ENCODE measurements around the gene UBE2G2.
A peak's percentile ranks its signal among the peaks of the same experiment; 100 is the strongest.

Gene UBE2G2, protein sequence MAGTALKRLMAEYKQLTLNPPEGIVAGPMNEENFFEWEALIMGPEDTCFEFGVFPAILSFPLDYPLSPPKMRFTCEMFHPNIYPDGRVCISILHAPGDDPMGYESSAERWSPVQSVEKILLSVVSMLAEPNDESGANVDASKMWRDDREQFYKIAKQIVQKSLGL

GRCh38 chr21:44801468-44802395 lies at the start of gene UBE2G2:
Gene UBE2G2, minus strand, starts transcription at chr21:44801820. Its CDS starts 72 bp downstream, at chr21:44801748.
- peak; percentile 79 to 83 for DNase-seq (ENCODE audit: low read depth in 2 of 2)

GRCh38 chr21:44850905-44851657 lies 49.5 kb upstream of the UBE2G2 start:
- DNase-seq (ENCODE audit: low read depth in 2 of 2), result no peak

DNA sequence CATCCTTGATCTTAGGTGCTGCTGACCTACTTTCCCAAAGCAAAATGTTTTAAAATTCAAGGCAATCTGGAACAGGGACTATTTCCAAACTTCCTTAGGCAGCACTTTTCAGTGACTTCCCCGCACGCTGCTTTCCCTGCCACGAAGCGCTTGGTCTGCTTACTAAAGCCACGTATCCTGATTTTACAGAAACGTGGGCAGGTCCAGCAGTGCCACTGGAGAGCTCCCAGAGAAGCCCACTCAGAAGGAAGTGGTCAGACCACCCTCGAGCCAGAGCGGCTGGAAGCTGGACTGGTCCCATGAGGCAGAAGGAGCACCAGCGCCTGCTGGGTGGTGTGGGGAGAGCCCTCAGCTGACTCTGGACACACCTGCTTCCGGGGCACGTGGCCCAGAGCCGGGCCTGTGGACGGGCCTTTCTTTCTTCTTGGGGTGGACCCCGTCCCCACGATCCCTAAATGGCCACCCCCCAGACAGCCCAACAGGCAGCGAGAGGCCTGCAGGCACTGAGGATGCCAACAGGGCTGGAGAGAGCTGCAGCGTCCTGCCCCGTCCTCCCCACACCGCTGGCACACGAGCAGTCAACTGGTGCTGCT lies 48.7 kb upstream of the UBE2G2 start:
- DNase-seq (ENCODE audit: low read depth in 2 of 2), result no peak

GRCh38 chr21:44849616-44850130 lies 48.1 kb upstream of the UBE2G2 start:
- DNase-seq (ENCODE audit: low read depth in 2 of 2), result no peak

- no peak for DNase-seq (ENCODE audit: low read depth in 2 of 2)
Observed at GRCh38 chr21:44848821-44849521, 47.4 kb upstream of the UBE2G2 start.

DNA sequence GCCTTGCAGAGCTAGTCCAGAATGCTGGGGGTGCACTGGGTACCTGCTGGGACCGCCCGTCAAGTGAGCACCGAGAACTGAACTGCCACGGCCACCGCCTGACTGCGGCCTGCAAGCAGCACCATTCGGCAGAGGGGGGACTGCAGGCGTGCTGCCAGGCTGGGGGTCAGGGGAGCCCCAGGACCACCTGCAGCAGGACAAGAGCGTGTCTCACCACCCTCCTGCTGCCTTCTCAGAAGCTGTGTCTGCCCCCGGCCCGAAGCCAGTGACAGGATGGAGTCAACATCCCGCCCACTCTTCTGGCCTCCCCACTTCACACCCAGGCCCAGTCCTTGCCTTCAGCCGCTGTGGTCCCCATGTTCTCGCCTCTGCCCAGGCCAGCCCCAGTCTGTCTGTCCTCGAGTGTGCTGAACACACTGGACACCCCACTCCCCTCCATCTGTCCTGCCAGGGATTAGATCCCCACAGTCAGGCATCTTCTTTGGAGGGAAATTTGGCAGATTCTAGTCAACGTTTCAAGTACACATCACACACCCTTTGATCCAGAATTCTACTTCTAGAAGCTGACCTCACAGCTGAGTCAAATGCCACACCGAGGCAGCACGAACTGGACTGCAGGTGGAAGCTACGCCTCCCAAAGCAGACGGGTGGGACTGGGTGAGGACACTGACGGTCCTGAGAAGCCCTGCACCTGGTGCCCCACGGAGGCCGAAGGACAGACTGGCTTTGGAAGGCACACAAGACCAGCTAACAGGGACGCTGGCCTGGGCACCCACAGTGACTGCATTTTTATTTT lies 45.8 kb upstream of the UBE2G2 start:
- no peak for DNase-seq (ENCODE audit: low read depth in 2 of 2)

DNA sequence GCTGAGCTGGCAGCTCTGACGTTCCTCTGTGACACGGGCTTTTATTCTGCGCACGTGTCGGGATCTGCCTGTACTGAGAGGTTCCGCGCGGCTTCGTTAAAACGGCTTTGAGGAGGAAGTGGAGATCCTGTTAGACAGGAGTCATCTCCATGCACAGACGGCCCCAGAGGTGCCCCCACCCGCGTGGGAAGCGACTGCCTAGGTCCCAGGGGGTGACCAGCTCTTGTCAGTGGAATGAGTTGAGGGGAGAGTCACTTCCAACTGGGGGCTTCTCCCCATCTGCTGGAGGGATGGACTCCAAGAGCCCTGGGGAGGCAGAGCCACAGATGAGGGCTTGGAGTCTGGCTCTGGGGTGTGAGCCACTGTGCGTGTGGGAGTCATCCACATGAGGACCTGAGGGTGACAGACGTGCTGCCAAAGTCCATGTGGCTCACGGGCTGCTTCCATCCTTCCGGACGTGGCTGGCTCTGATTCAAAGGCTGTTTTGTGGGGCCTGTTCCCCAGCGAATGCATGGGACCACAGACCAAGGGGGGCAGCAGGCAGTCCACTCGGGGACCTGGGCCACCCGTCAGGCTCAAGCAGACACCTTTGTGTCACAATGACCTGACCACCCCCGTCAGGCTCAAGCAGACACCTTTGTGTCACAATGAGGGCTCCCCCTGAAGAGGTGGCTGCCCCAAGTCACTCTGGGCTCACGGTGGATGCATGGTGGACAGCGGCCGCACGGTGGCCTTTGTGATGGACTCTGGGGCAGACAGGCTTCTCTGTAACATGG lies 45.1 kb upstream of the UBE2G2 start:
- DNase-seq (ENCODE audit: low read depth in 2 of 2), result peak in 1 of 2 donors; percentile 32

GRCh38 chr21:44846224-44846484 lies 44.5 kb upstream of the UBE2G2 start:
- DNase-seq (ENCODE audit: low read depth in 2 of 2), result no peak

GRCh38 chr21:44845418-44846223 lies 44.0 kb upstream of the UBE2G2 start:
- DNase-seq (ENCODE audit: low read depth in 2 of 2), result peak; percentile 52 to 66

- no peak for DNase-seq (ENCODE audit: low read depth in 2 of 2)
Observed at GRCh38 chr21:44844256-44844655, 42.6 kb upstream of the UBE2G2 start.

- no peak for DNase-seq (ENCODE audit: low read depth in 2 of 2)
Observed at GRCh38 chr21:44842721-44843445, 41.3 kb upstream of the UBE2G2 start.

- no peak for DNase-seq (ENCODE audit: low read depth in 2 of 2)
Observed at GRCh38 chr21:44842087-44842486, 40.5 kb upstream of the UBE2G2 start.

GRCh38 chr21:44840771-44841170 lies 39.2 kb upstream of the UBE2G2 start:
- no peak for DNase-seq (ENCODE audit: low read depth in 2 of 2)

GRCh38 chr21:44838951-44839350 lies 37.3 kb upstream of the UBE2G2 start:
- DNase-seq (ENCODE audit: low read depth in 2 of 2), result no peak

DNA sequence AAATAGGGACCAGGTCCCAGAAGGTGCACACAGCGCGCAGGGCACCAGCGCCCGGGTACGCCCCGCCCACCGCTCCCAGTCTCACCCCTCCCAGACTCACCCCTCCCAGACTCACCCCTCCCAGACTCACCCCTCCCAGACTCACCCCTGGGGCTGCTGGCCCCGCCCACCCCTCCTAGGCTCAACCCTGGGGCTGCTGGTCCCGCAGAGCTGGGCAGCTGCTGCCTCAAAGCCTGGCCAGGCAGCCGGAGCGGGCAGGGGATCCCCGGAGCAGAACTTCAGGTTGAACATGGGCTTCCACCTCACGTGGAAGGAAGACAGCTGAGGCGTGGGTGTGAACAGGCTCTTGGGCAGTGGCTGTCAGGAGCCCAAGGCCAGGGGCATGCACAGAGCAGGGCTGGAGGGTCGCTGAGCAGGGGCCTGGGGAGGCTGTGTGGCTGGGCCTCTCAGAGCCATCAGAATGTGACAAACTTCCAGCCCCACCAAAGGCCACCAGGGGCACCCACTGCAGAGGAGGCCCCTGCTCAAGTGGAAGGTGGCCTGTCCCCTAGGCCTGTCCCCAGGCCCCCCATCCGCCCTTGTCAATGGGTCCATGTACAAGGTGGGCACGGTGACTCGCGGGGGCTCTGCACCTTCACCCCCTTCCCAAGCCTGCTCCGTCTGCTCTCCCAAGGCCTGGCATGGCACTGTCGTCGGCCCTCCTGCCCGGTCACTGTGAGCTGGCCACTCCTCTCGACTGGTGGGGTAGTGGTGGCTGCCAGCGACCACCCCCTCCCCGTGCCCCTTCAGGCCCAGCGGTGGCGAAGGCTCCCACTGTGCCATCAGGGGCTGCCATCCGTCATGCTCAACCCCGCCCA lies 36.6 kb upstream of the UBE2G2 start:
- DNase-seq (ENCODE audit: low read depth in 2 of 2), result no peak

DNA sequence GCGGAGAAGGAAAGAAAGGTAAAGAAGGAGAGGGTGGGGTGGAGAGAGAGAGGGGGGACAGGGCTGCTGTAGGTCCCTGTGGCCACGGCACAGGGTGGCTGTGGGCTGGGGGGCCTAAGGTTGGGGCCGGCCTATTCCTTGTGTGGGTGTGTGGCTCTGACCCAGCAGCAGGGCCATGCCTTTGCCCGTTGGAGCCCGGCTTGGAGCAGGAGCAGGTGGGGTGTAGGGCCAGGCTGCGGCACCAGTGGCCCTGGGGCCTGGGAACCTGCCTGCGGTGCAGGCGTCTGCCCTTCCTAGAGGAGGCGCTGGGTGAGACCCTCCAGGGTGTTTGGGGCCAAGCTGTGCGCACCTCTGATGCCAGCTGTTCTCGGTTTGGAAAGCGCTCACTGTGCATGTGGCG lies 35.9 kb upstream of the UBE2G2 start:
- DNase-seq (ENCODE audit: low read depth in 2 of 2), result no peak
